CD8-positive, alpha-beta memory T cell (primary cell): ENCODE measurements around the gene NPAS2. TPM values are rescaled to one million over a fixed set of nuclear protein-coding genes. Genes with fewer than 3 reads are reported as not detected.
A peak's percentile ranks its signal among the peaks of the same experiment; 100 is the strongest.

Source experiments
- CTCF ChIA-PET: fragments of 350-600 bp; sonication (Branson Sonifier 250); formaldehyde crosslinking; loops from one replicate; lab custom pipeline; 2021; ENCODE audit warnings: antibody characterized with exemption; lab: Charles Lee
- POLR2A ChIA-PET: fragments of 350-600 bp; sonication (Branson Sonifier 250); formaldehyde crosslinking; loops from one replicate; lab custom pipeline; 2021; ENCODE audit warnings: antibody characterized with exemption; lab: Charles Lee
- DNase-seq, 5 donors: peaks; one replicate each; pipeline versions ENCODE4 v3.0.0 to v3.0.0-alpha.2; 2020 to 2022; ENCODE audit warnings: mixed read lengths in 1 of 5
- H3K27ac ChIP-seq: one replicate; pipeline ENCODE4 v1.7.0; 2013; ENCODE audit warnings: low read depth, mild to moderate bottlenecking, low read length, moderate library complexity
- H3K27me3 ChIP-seq: 2 replicates; pipeline ENCODE4 v1.7.0; 2013; ENCODE audit warnings: low read length, mild to moderate bottlenecking; ENCODE audit not compliant: insufficient read depth, poor library complexity, severe bottlenecking
- H3K36me3 ChIP-seq: 2 replicates; pipeline ENCODE4 v1.7.0; 2013; ENCODE audit warnings: mild to moderate bottlenecking, low read length, moderate library complexity; ENCODE audit not compliant: insufficient read depth
- H3K4me1 ChIP-seq: 2 replicates; pipeline ENCODE4 v1.7.0; 2013; ENCODE audit warnings: mild to moderate bottlenecking, low read length, moderate library complexity; ENCODE audit not compliant: insufficient read depth
- H3K4me3 ChIP-seq: 2 replicates; pipeline ENCODE4 v1.7.0; 2013; ENCODE audit warnings: mild to moderate bottlenecking, low read length
- H3K9me3 ChIP-seq: 2 replicates; pipeline ENCODE4 v1.7.0; 2013; ENCODE audit warnings: mild to moderate bottlenecking, low read length
- H3K27ac Mint-ChIP-seq, 8 donors: one replicate each; pipeline ENCODE4 v1.8.0; 2020 to 2021; ENCODE audit warnings: mixed read lengths in 8 of 8, mild to moderate bottlenecking in 6 of 8, inconsistent platforms in 3 of 8, moderate library complexity in 3 of 8
- H3K27me3 Mint-ChIP-seq, 2 donors: one replicate each; pipeline ENCODE4 v1.8.0; 2020 to 2021; ENCODE audit warnings: mixed read lengths in 2 of 2, mild to moderate bottlenecking in 1 of 2, moderate library complexity in 1 of 2
- H3K36me3 Mint-ChIP-seq, 3 donors: one replicate each; pipeline ENCODE4 v1.8.0; 2020 to 2021; ENCODE audit warnings: mixed read lengths in 3 of 3, inconsistent platforms in 1 of 3, mild to moderate bottlenecking in 1 of 3
- H3K4me1 Mint-ChIP-seq, 3 donors: one replicate each; pipeline ENCODE4 v1.8.0; 2020 to 2021; ENCODE audit warnings: mixed read lengths in 3 of 3, inconsistent platforms in 1 of 3, mild to moderate bottlenecking in 1 of 3
- H3K4me3 Mint-ChIP-seq, 7 donors: one replicate each; pipeline ENCODE4 v1.8.0; 2020 to 2021; ENCODE audit warnings: mixed read lengths in 7 of 7, mild to moderate bottlenecking in 6 of 7, moderate library complexity in 4 of 7, inconsistent platforms in 2 of 7
- H3K9me3 Mint-ChIP-seq, 5 donors: one replicate each; pipeline ENCODE4 v1.8.0; 2020 to 2022; ENCODE audit warnings: mixed read lengths in 5 of 5, mild to moderate bottlenecking in 3 of 5, moderate library complexity in 2 of 5, inconsistent platforms in 1 of 5
- polyA plus RNA-seq: library from polyadenylated mRNA; unstranded; fragments of 300-500 nt; fragmentation: Illumina TruSeq; gene quantifications from one replicate; pipeline ENCODE4 v1.2.3, GENCODE V29; 2021
- total RNA-seq, 2 experiments: library from RNA; stranded (reverse); gene quantifications; one replicate each; pipeline ENCODE4 v1.2.3, GENCODE V29; 2021

The NPAS2 gene
- total and polyA plus RNA-seq, 3 experiments from 2014 or later = 0.75 to 1.8 (median 1.1) TPM

GRCh38 chr2:100945930-100946607, 126.1 kb downstream of the NPAS2 start:
- H3K36me3 ChIP-seq = no peaks in the 10 kb centered on the region
- H3K4me1 ChIP-seq = peaks cover 13% of the 10 kb centered on the region
- Mint-ChIP-seq H3K36me3 (peaks cover 0 to 1% (median 0%) of the 10 kb centered on the region in 3 donors), H3K27ac (no peak overlapping the region), H3K9me3 (no peaks in the 10 kb centered on the region), H3K4me1 (peaks cover 10 to 13% (median 11%) of the 10 kb centered on the region in 3 donors), H3K4me3 (no peak overlapping the region), H3K27me3 (peaks cover 6 to 18% of the 10 kb centered on the region in 2 donors)
- no peak overlapping the region for H3K4me3 ChIP-seq
- no peaks in the 10 kb centered on the region for H3K27me3 ChIP-seq
- CTCF ChIA-PET = interaction anchor here (1.2 kb wide), 1 partner anchor 14 kb away, joined by 3 read pairs; no protein-coding TSS in a partner anchor
- no peak overlapping the region for H3K27ac ChIP-seq
- DNase-seq = no peak
- H3K9me3 ChIP-seq = no peaks in the 10 kb centered on the region
- POLR2A ChIA-PET = no interaction called here

GRCh38 chr2:100948942-100949811, 129.2 kb downstream of the NPAS2 start:
- Mint-ChIP-seq H3K27me3 (peaks cover 6 to 18% of the 10 kb centered on the region in 2 donors), H3K27ac (no peak overlapping the region), H3K36me3 (peaks cover 0 to 2% (median 0%) of the 10 kb centered on the region in 3 donors), H3K4me1 (no peaks in the 10 kb centered on the region), H3K9me3 (no peaks in the 10 kb centered on the region), H3K4me3 (no peak overlapping the region)
- no peak overlapping the region for H3K4me3 ChIP-seq
- ChIA-PET POLR2A (no interaction called here), CTCF (interaction anchor here (1.1 kb wide), 1 partner anchor 339 kb away, joined by 3 read pairs; no protein-coding TSS in a partner anchor)
- H3K27me3 ChIP-seq = no peaks in the 10 kb centered on the region
- no peaks in the 10 kb centered on the region for H3K9me3 ChIP-seq
- DNase-seq = no peak
- H3K36me3 ChIP-seq = no peaks in the 10 kb centered on the region
- H3K27ac ChIP-seq = no peak overlapping the region
- no peaks in the 10 kb centered on the region for H3K4me1 ChIP-seq

GRCh38 chr2:100952512-100952911, 132.6 kb downstream of the NPAS2 start:
- H3K9me3 ChIP-seq = no peaks in the 10 kb centered on the region
- H3K27me3 ChIP-seq = no peaks in the 10 kb centered on the region
- Mint-ChIP-seq H3K4me1 (no peaks in the 10 kb centered on the region), H3K9me3 (no peaks in the 10 kb centered on the region), H3K27ac (no peak overlapping the region), H3K4me3 (no peak overlapping the region), H3K36me3 (peaks cover 0 to 2% (median 0%) of the 10 kb centered on the region in 3 donors), H3K27me3 (peaks cover 0 to 15% of the 10 kb centered on the region in 2 donors)
- H3K4me1 ChIP-seq = no peaks in the 10 kb centered on the region
- H3K36me3 ChIP-seq = no peaks in the 10 kb centered on the region
- POLR2A ChIA-PET = no interaction called here
- CTCF ChIA-PET = interaction anchor here (0.7 kb wide), 1 partner anchor 1565 kb away, joined by 3 read pairs; no protein-coding TSS in a partner anchor
- no peak overlapping the region for H3K27ac ChIP-seq
- DNase-seq = no peak
- no peak overlapping the region for H3K4me3 ChIP-seq

- Mint-ChIP-seq H3K27me3 (peaks cover 0 to 15% of the 10 kb centered on the region in 2 donors), H3K27ac (no peak overlapping the region), H3K4me3 (no peak overlapping the region), H3K4me1 (no peaks in the 10 kb centered on the region), H3K9me3 (no peaks in the 10 kb centered on the region), H3K36me3 (peaks cover 0 to 2% (median 0%) of the 10 kb centered on the region in 3 donors)
- Histone ChIP-seq H3K27me3 (no peaks in the 10 kb centered on the region), H3K4me1 (no peaks in the 10 kb centered on the region), H3K36me3 (no peaks in the 10 kb centered on the region), H3K9me3 (no peaks in the 10 kb centered on the region), H3K27ac (no peak overlapping the region), H3K4me3 (no peak overlapping the region)
- POLR2A ChIA-PET = no interaction called here
- CTCF ChIA-PET = no interaction called here
- DNase-seq = peak in 1 of 5 donors; percentile 40
Observed at GRCh38 chr2:100953406-100954043, 133.6 kb downstream of the NPAS2 start.

- Histone ChIP-seq H3K9me3 (no peaks in the 10 kb centered on the region), H3K27ac (no peak overlapping the region), H3K27me3 (no peaks in the 10 kb centered on the region), H3K4me1 (no peaks in the 10 kb centered on the region), H3K4me3 (no peak overlapping the region), H3K36me3 (no peaks in the 10 kb centered on the region)
- DNase-seq = no peak
- peaks cover 0 to 12% of the 10 kb centered on the region in 2 donors for H3K27me3 Mint-ChIP-seq
- H3K27ac Mint-ChIP-seq = no peak overlapping the region
- CTCF ChIA-PET = no interaction called here
- no peaks in the 10 kb centered on the region for H3K4me1 Mint-ChIP-seq
- no peak overlapping the region for H3K4me3 Mint-ChIP-seq
- no peaks in the 10 kb centered on the region for H3K9me3 Mint-ChIP-seq
- H3K36me3 Mint-ChIP-seq = peaks cover 0 to 2% (median 0%) of the 10 kb centered on the region in 3 donors
- POLR2A ChIA-PET = no interaction called here
Observed at GRCh38 chr2:100954044-100954420, 134.1 kb downstream of the NPAS2 start.

- Mint-ChIP-seq H3K27ac (no peak overlapping the region), H3K9me3 (no peaks in the 10 kb centered on the region), H3K4me1 (no peaks in the 10 kb centered on the region), H3K36me3 (peaks cover 0 to 2% (median 0%) of the 10 kb centered on the region in 3 donors), H3K27me3 (peaks cover 0 to 12% of the 10 kb centered on the region in 2 donors), H3K4me3 (no peak overlapping the region)
- Histone ChIP-seq H3K9me3 (no peaks in the 10 kb centered on the region), H3K27me3 (no peaks in the 10 kb centered on the region), H3K36me3 (no peaks in the 10 kb centered on the region), H3K4me1 (no peaks in the 10 kb centered on the region), H3K4me3 (no peak overlapping the region), H3K27ac (no peak overlapping the region)
- ChIA-PET POLR2A (no interaction called here), CTCF (no interaction called here)
- no peak for DNase-seq
Observed at GRCh38 chr2:100955226-100955625, 135.3 kb downstream of the NPAS2 start.

GRCh38 chr2:100956081-100956480, 136.1 kb downstream of the NPAS2 start:
- no peaks in the 10 kb centered on the region for H3K4me1 ChIP-seq
- DNase-seq = no peak
- no peak overlapping the region for H3K27ac ChIP-seq
- H3K36me3 ChIP-seq = no peaks in the 10 kb centered on the region
- H3K27me3 Mint-ChIP-seq = peaks cover 0 to 12% of the 10 kb centered on the region in 2 donors
- no peaks in the 10 kb centered on the region for H3K9me3 ChIP-seq
- no peaks in the 10 kb centered on the region for H3K27me3 ChIP-seq
- peaks cover 0 to under 1% (median 0%) of the 10 kb centered on the region in 3 donors for H3K36me3 Mint-ChIP-seq
- no peaks in the 10 kb centered on the region for H3K9me3 Mint-ChIP-seq
- ChIA-PET POLR2A (no interaction called here), CTCF (no interaction called here)
- no peak overlapping the region for H3K4me3 ChIP-seq
- H3K4me1 Mint-ChIP-seq = no peaks in the 10 kb centered on the region
- H3K4me3 Mint-ChIP-seq = no peak overlapping the region
- no peak overlapping the region for H3K27ac Mint-ChIP-seq
